ENCODE measurements around the gene PLEKHG3. TPM values are rescaled to one million over a fixed set of nuclear protein-coding genes. Genes with fewer than 3 reads are reported as not detected.

PLEKHG3 gene
- total and polyA plus RNA-seq, 7 donors, result 1.9 to 8.2 (median 5.2) TPM

- H3K27ac ChIP-seq, result peak overlapping the region; percentile 43
- no peak overlapping the region for H3K4me3 ChIP-seq
- no peaks in the 10 kb centered on the region for H3K9me3 ChIP-seq
- TF ChIP-seq, protein P1, sequence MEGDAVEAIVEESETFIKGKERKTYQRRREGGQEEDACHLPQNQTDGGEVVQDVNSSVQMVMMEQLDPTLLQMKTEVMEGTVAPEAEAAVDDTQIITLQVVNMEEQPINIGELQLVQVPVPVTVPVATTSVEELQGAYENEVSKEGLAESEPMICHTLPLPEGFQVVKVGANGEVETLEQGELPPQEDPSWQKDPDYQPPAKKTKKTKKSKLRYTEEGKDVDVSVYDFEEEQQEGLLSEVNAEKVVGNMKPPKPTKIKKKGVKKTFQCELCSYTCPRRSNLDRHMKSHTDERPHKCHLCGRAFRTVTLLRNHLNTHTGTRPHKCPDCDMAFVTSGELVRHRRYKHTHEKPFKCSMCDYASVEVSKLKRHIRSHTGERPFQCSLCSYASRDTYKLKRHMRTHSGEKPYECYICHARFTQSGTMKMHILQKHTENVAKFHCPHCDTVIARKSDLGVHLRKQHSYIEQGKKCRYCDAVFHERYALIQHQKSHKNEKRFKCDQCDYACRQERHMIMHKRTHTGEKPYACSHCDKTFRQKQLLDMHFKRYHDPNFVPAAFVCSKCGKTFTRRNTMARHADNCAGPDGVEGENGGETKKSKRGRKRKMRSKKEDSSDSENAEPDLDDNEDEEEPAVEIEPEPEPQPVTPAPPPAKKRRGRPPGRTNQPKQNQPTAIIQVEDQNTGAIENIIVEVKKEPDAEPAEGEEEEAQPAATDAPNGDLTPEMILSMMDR (IDR thresholded peaks at IDR 0.05), result no peak
- H3K27me3 ChIP-seq (ENCODE audit: insufficient read depth in 3 of 3, low read length in 2 of 3), result no peaks in the 10 kb centered on the region
- H3K36me3 ChIP-seq (ENCODE audit: insufficient read depth in 1 of 2, low read depth in 1 of 2), result peaks cover 0 to 53% of the 10 kb centered on the region in 2 donors
- WGBS, 3 donors, result 83 to 87% (median 87%) methylated on average over 5 of the region's 5 CpGs
- peaks cover 20% of the 10 kb centered on the region for H3K4me1 ChIP-seq
- ATAC-seq, result no peak
- intact Hi-C loops (cut with DNase I), result loop anchor here in 1 of 2 donors (5.0 kb wide), 1 partner anchor 75 kb away; no protein-coding TSS in a partner anchor
- no peak for DNase-seq
Observed at GRCh38 chr14:64747327-64747726, 43.1 kb downstream of the PLEKHG3 start.

DNA sequence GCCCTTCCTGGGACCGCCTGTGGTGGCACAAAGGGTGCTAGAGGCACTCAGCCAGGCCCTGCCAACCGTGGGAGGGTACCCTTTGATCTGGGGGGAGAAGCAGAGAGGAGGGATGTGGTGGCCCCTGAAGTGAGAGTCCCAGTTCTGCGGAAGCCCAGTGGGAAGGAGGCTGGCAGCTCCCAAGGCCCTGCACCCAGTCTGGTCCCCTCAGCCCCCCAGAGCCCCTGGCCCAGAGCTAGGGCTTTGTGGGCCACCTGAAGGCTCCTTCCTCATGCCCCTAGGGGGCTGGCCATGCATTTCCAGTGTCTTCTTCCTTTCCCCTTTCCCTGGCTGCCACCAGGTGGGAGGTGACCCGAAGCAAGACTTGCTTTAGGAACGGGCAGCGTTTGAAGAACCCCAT, 44.3 kb downstream of the PLEKHG3 start:
- H3K4me3 ChIP-seq, result no peak overlapping the region
- TF ChIP-seq, protein P1 (IDR thresholded peaks at IDR 0.05), result no peak
- H3K36me3 ChIP-seq (ENCODE audit: insufficient read depth in 1 of 2, low read depth in 1 of 2), result peaks cover 0 to 53% of the 10 kb centered on the region in 2 donors
- WGBS, 3 donors, result 86 to 90% (median 88%) methylated on average over 6 of the region's 6 CpGs
- no peak for DNase-seq
- intact Hi-C loops (cut with DNase I), result loop anchor here in 1 of 2 donors (5.0 kb wide), 1 partner anchor 76 kb away; no protein-coding TSS in a partner anchor
- ATAC-seq, result no peak
- H3K9me3 ChIP-seq, result no peaks in the 10 kb centered on the region
- H3K4me1 ChIP-seq, result peaks cover 20% of the 10 kb centered on the region
- no peak overlapping the region for H3K27ac ChIP-seq
- H3K27me3 ChIP-seq (ENCODE audit: insufficient read depth in 3 of 3, low read length in 2 of 3), result no peaks in the 10 kb centered on the region

DNA sequence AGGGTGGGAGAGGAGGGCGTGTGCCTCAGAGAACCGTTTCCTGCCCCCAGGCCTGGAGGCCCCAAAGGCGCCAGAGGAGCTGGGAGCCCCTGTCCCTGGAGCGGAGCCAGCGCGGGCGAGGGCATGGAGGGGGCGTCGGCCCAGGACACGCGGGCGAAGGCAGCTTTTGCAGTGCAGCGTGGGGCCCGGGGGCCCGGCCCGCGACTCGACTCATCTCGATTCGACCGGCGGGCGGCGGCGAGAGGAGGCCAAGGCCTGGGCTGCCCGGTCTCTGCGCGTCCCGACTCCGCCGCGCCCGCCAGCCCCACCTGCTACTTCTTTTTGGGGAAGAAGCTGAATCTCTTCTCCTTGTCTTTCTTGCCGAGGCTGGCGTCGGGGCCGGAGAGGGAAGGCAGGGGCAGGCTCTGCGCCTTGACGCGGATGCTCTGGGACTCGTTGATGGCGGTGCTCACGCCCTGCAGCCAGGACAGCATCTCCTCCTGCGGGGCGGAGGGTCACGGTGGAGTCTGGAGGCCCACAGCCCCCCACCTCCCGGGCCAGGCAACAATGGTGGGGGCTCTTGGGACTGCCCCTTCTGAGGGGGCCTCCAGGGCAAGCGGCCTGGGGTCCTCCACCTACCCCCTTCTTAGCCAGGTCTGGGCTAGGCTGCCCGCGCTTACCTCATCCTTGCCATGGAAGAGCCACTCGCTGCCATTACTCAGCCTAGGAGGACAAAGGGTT, 44.9 kb downstream of the PLEKHG3 start:
- Histone ChIP-seq H3K27me3 (ENCODE audit: insufficient read depth in 3 of 3, low read length in 2 of 3) (no peaks in the 10 kb centered on the region), H3K9me3 (no peaks in the 10 kb centered on the region), H3K27ac (no peak overlapping the region), H3K36me3 (ENCODE audit: insufficient read depth in 1 of 2, low read depth in 1 of 2) (peaks cover 0 to 60% of the 10 kb centered on the region in 2 donors), H3K4me1 (peaks cover 20% of the 10 kb centered on the region), H3K4me3 (no peak overlapping the region)
- DNase-seq (no peak), ATAC-seq (no peak)
- intact Hi-C loops (cut with DNase I), result loop anchor here in 1 of 2 donors (5.0 kb wide), 1 partner anchor 77 kb away; no protein-coding TSS in a partner anchor
- 93 to 95% (median 94%) methylated on average over 41 to 51 of the region's 51 CpGs for WGBS, 3 donors
- TF ChIP-seq, protein P1 (IDR thresholded peaks at IDR 0.05), result no peak

GRCh38 chr14:64752909-64753308, 48.7 kb downstream of the PLEKHG3 start:
- intact Hi-C loops (cut with DNase I), result no loop called here
- Histone ChIP-seq H3K9me3 (no peaks in the 10 kb centered on the region), H3K27ac (no peak overlapping the region), H3K4me3 (no peak overlapping the region), H3K36me3 (ENCODE audit: insufficient read depth in 1 of 2, low read depth in 1 of 2) (peaks cover 0 to 65% of the 10 kb centered on the region in 2 donors), H3K4me1 (peaks cover 22% of the 10 kb centered on the region), H3K27me3 (ENCODE audit: insufficient read depth in 3 of 3, low read length in 2 of 3) (no peaks in the 10 kb centered on the region)
- TF ChIP-seq, protein P1 (IDR thresholded peaks at IDR 0.05), result no peak
- DNase-seq, result no peak
- 93 to 97% (median 95%) methylated on average over 6 of the region's 6 CpGs for WGBS, 3 donors
- no peak for ATAC-seq
